Calu3 (cell line): ENCODE measurements around the gene LAG3. TPM values are rescaled to one million over a fixed set of nuclear protein-coding genes. Genes with fewer than 3 reads are reported as not detected.

Experiments used
- BruUV-seq: library from RNA; stranded (reverse); fragments of 400-500 nt; replicated peaks from 2 replicates; lab custom pipeline; 2021; lab: Mats Ljungman, UMichigan
- CTCF ChIA-PET: fragments of 300-600 bp; sonication (Branson Sonifier 250); formaldehyde crosslinking; loops from one replicate; lab custom pipeline; 2022; ENCODE audit warnings: antibody characterized with exemption; lab: Charles Lee
- DNase-seq: peaks from one replicate; pipeline ENCODE4 v3.0.0; 2022
- H3K27ac Mint-ChIP-seq: one replicate; pipeline ENCODE4 v1.8.0; 2022; ENCODE audit warnings: mixed read lengths; ENCODE audit not compliant: unreplicated experiment
- H3K27me3 Mint-ChIP-seq: one replicate; pipeline ENCODE4 v1.8.0; 2022; ENCODE audit warnings: mixed read lengths; ENCODE audit not compliant: unreplicated experiment
- H3K36me3 Mint-ChIP-seq: one replicate; pipeline ENCODE4 v1.8.0; 2022; ENCODE audit warnings: mild to moderate bottlenecking, moderate library complexity, mixed read lengths; ENCODE audit not compliant: insufficient read depth, unreplicated experiment
- H3K4me1 Mint-ChIP-seq: one replicate; pipeline ENCODE4 v1.8.0; 2022; ENCODE audit warnings: mild to moderate bottlenecking, low read depth, mixed read lengths; ENCODE audit not compliant: unreplicated experiment
- H3K4me3 Mint-ChIP-seq: one replicate; pipeline ENCODE4 v1.8.0; 2022; ENCODE audit warnings: mild to moderate bottlenecking, low read depth, moderate library complexity, mixed read lengths; ENCODE audit not compliant: unreplicated experiment
- H3K9me3 Mint-ChIP-seq: one replicate; pipeline ENCODE4 v1.8.0; 2022; ENCODE audit warnings: low read depth, mixed read lengths; ENCODE audit not compliant: unreplicated experiment
- CTCF ChIP-seq: fragments of 200-600 bp; IDR thresholded peaks from one replicate; pipeline ENCODE4 v1.8.0; 2022; ENCODE audit warnings: antibody characterized with exemption; ENCODE audit not compliant: unreplicated experiment
- intact Hi-C: fragments of 100-400 bp; cut with micrococcal nuclease; formaldehyde crosslinking; loops from one replicate; pipeline ENCODE4 v1.10.0; 2022; ENCODE audit not compliant: unreplicated experiment
- total RNA-seq: library from RNA; stranded (reverse); gene quantifications from 2 replicates; pipeline ENCODE4 v1.2.3, GENCODE V29; 2022

The LAG3 gene
- total RNA-seq, 1 experiment from 2014 or later, result not detected

- H3K4me3 Mint-ChIP-seq, result peak overlapping the region; percentile 10
- CTCF ChIA-PET, result interaction anchor here (0.7 to 1.2 kb wide), 2 partner anchors 50 to 79 kb away, joined by 3 to 10 read pairs; partner anchors contain the start of genes COPS7A and USP5
- intact Hi-C loops, result no loop called here
- peaks cover 75% of the 10 kb centered on the region for H3K27me3 Mint-ChIP-seq
- H3K36me3 Mint-ChIP-seq, result peaks cover 7% of the 10 kb centered on the region
- TF ChIP-seq CTCF, result no peak
- no peak for DNase-seq
- H3K27ac Mint-ChIP-seq, result no peak overlapping the region
- peaks cover 26% of the 10 kb centered on the region for H3K4me1 Mint-ChIP-seq
- H3K9me3 Mint-ChIP-seq, result no peaks in the 10 kb centered on the region
- BruUV-seq, result no TSS peak
Measured at GRCh38 chr12:6773590-6774351, 1.5 kb downstream of the LAG3 start.

- H3K4me3 Mint-ChIP-seq, result no peak overlapping the region
- CTCF ChIA-PET, result interaction anchor here (0.7 to 1.2 kb wide), 2 partner anchors 51 to 78 kb away, joined by 3 to 10 read pairs; partner anchors contain the start of genes COPS7A and USP5
Measured at GRCh38 chr12:6774499-6775062, 2.3 kb downstream of the LAG3 start.

GRCh38 chr12:6775185-6776174, 3.2 kb downstream of the LAG3 start:
- CTCF ChIA-PET, result no interaction called here
- no peaks in the 10 kb centered on the region for H3K36me3 Mint-ChIP-seq
- peaks cover 82% of the 10 kb centered on the region for H3K27me3 Mint-ChIP-seq
- intact Hi-C loops, result no loop called here
- H3K4me3 Mint-ChIP-seq, result no peak overlapping the region
- peak overlapping the region; percentile 51 for H3K27ac Mint-ChIP-seq
- H3K4me1 Mint-ChIP-seq, result peaks cover 35% of the 10 kb centered on the region
- H3K9me3 Mint-ChIP-seq, result no peaks in the 10 kb centered on the region
- no peak for TF ChIP-seq CTCF
- no peak for DNase-seq
- BruUV-seq, result no TSS peak

More at GRCh38 chr12:6774499-6775062, 2.3 kb downstream of the LAG3 start:
- Mint-ChIP-seq H3K4me1 (peaks cover 34% of the 10 kb centered on the region), H3K36me3 (peaks cover 2% of the 10 kb centered on the region), H3K27me3 (peaks cover 82% of the 10 kb centered on the region), H3K9me3 (no peaks in the 10 kb centered on the region), H3K27ac (peak overlapping the region; percentile 51)
- TF ChIP-seq CTCF, result no peak
- BruUV-seq, result no TSS peak
- no peak for DNase-seq
- intact Hi-C loops, result no loop called here

GRCh38 chr12:6777386-6777785, 5.1 kb downstream of the LAG3 start:
- intact Hi-C loops, result no loop called here
- H3K27ac Mint-ChIP-seq, result no peak overlapping the region
- peaks cover 70% of the 10 kb centered on the region for H3K27me3 Mint-ChIP-seq
- no peaks in the 10 kb centered on the region for H3K9me3 Mint-ChIP-seq
- no peak overlapping the region for H3K4me3 Mint-ChIP-seq
- CTCF ChIA-PET, result interaction anchor here (0.9 kb wide), 1 partner anchor 10 kb away, joined by 3 read pairs; no protein-coding TSS in a partner anchor
- no peak for DNase-seq
- BruUV-seq, result no TSS peak
- no peak for TF ChIP-seq CTCF
- H3K4me1 Mint-ChIP-seq, result peaks cover 35% of the 10 kb centered on the region
- no peaks in the 10 kb centered on the region for H3K36me3 Mint-ChIP-seq
